ENCODE results near the gene TBPL2.

- TF ChIP-seq POLR2A (IDR thresholded peaks at IDR 0.05; ENCODE audit: borderline replicate concordance, extremely low read depth, insufficient read depth, insufficient read length) (no peak), POLR2AphosphoS5 (IDR thresholded peaks at IDR 0.05; ENCODE audit: low read depth, low read length) (peak; percentile 49; the same call in 1 of the 2 replicates)
Observed at GRCh38 chr14:55398679-55399078, 41.7 kb downstream of the TBPL2 start.
